B cell (primary cell): ENCODE measurements around the gene RNF224. TPM values are rescaled to one million over a fixed set of nuclear protein-coding genes. Genes with fewer than 3 reads are reported as not detected.

ENCODE experiments used
- ATAC-seq: fragments of 200-7000 bp; cut with Tn5 transposase; one replicate; pipeline ENCODE4 v1.10.0; 2021; ENCODE audit warnings: low read depth, mild to moderate bottlenecking, moderate number of reproducible peaks, moderate library complexity
- CTCF ChIA-PET: fragments of 350-600 bp; sonication (Branson Sonifier 250); formaldehyde crosslinking; loops from one replicate; lab custom pipeline; 2021; ENCODE audit warnings: antibody characterized with exemption, inconsistent platforms; lab: Charles Lee
- POLR2A ChIA-PET: fragments of 350-600 bp; sonication (Branson Sonifier 250); formaldehyde crosslinking; loops from one replicate; lab custom pipeline; 2021; ENCODE audit warnings: antibody characterized with exemption; lab: Charles Lee
- DNase-seq: peaks from one replicate; pipeline ENCODE4 v3.0.0; 2013
- H2AFZ ChIP-seq: 2 replicates; pipeline ENCODE4 v1.6.1; 2012; ENCODE audit warnings: mild to moderate bottlenecking, low read depth, low read length; ENCODE audit not compliant: insufficient read depth, poor library complexity, severe bottlenecking
- H3K27ac ChIP-seq, 2 donors: 1 replicate in 1 of 2; 2 replicates in 1 of 2; pipeline ENCODE4 v1.5.1; 2012 to 2013; ENCODE audit warnings: low read length in 2 of 2, mild to moderate bottlenecking in 2 of 2, moderate library complexity in 1 of 2
- H3K27me3 ChIP-seq, 4 experiments: fragments of 200-600 bp in 1 of 4; sonication (generic) in 1 of 4; replicated peaks in 1 of 4; 1 replicate in 2 of 4; 2 replicates in 2 of 4; pipeline versions ENCODE4 v1.6.1 to v1.7.0; 2013 to 2016; ENCODE audit warnings: low read length in 3 of 4, mild to moderate bottlenecking in 2 of 4, mixed read lengths in 1 of 4, moderate library complexity in 1 of 4; ENCODE audit not compliant: insufficient read depth in 4 of 4, control insufficient read depth in 3 of 4; ENCODE audit errors: control extremely low read depth in 1 of 4
- H3K36me3 ChIP-seq, 2 experiments: replicated peaks in 1 of 2; 1 replicate in 1 of 2; 2 replicates in 1 of 2; pipeline versions ENCODE4 v1.6.1 to v1.7.1; 2013; ENCODE audit warnings: low read length in 1 of 2; ENCODE audit not compliant: insufficient read depth in 2 of 2, control insufficient read depth in 1 of 2; ENCODE audit errors: control extremely low read depth in 1 of 2, extremely low read depth in 1 of 2
- H3K4me1 ChIP-seq, 2 donors: fragments of 200-600 bp in 1 of 2; sonication (generic) in 1 of 2; 1 replicate in 1 of 2; 2 replicates in 1 of 2; pipeline versions ENCODE4 v1.5.1 to v1.6.1; 2013 to 2017; ENCODE audit warnings: low read length in 2 of 2; ENCODE audit not compliant: control insufficient read depth in 2 of 2, insufficient read depth in 2 of 2
- H3K4me2 ChIP-seq: replicated peaks from 2 replicates; pipeline ENCODE3; 2012; ENCODE audit warnings: mild to moderate bottlenecking, low read depth, low read length; ENCODE audit not compliant: poor library complexity, severe bottlenecking
- H3K4me3 ChIP-seq, 5 experiments: fragments of 200-600 bp in 1 of 5; sonication (generic) in 1 of 5; 1 replicate in 3 of 5; 2 replicates in 2 of 5; pipeline versions ENCODE4 v1.5.1 to v1.7.0; 2011 to 2016; ENCODE audit warnings: low read length in 4 of 5, mild to moderate bottlenecking in 4 of 5, low read depth in 2 of 5, control low read depth in 1 of 5, moderate library complexity in 1 of 5; ENCODE audit not compliant: insufficient read depth in 1 of 5; ENCODE audit errors: control extremely low read depth in 1 of 5, extremely low read depth in 1 of 5
- H3K79me2 ChIP-seq: fragments of 200-600 bp; sonication (generic); one replicate; pipeline ENCODE4 v1.6.0; 2016; ENCODE audit warnings: low read length; ENCODE audit not compliant: control insufficient read depth, insufficient read depth
- H3K9ac ChIP-seq: fragments of 200-600 bp; sonication (generic); 2 replicates; pipeline ENCODE4 v1.6.1; 2017; ENCODE audit warnings: mild to moderate bottlenecking, low read length, moderate library complexity
- H3K9me3 ChIP-seq, 3 donors: one replicate each; pipeline versions ENCODE4 v1.6.1 to v1.7.1; 2013; ENCODE audit warnings: low read length in 2 of 3; ENCODE audit not compliant: control insufficient read depth in 2 of 3, insufficient read depth in 1 of 3; ENCODE audit errors: control extremely low read depth in 1 of 3
- H4K20me1 ChIP-seq: 2 replicates; pipeline ENCODE4 v1.6.0; 2012; ENCODE audit warnings: mild to moderate bottlenecking, low read length; ENCODE audit not compliant: insufficient read depth, control insufficient read depth, poor library complexity, severe bottlenecking
- H3K27ac Mint-ChIP-seq: one replicate; pipeline ENCODE4 v1.8.0; 2021; ENCODE audit warnings: mixed read lengths
- H3K27me3 Mint-ChIP-seq: one replicate; pipeline ENCODE4 v1.8.0; 2021; ENCODE audit warnings: mixed read lengths
- H3K4me1 Mint-ChIP-seq: one replicate; pipeline ENCODE4 v1.8.0; 2021; ENCODE audit warnings: mixed read lengths
- H3K4me3 Mint-ChIP-seq: one replicate; pipeline ENCODE4 v1.8.0; 2021; ENCODE audit warnings: mixed read lengths
- H3K9me3 Mint-ChIP-seq: one replicate; pipeline ENCODE4 v1.8.0; 2022; ENCODE audit warnings: mixed read lengths; ENCODE audit not compliant: insufficient read depth
- EZH2 ChIP-seq: IDR thresholded peaks from 2 replicates; pipeline ENCODE4 v1.6.1; 2012; ENCODE audit warnings: borderline replicate concordance, low read depth, mild to moderate bottlenecking, moderate library complexity, low read length; ENCODE audit not compliant: insufficient read depth, poor library complexity, severe bottlenecking
- WGBS: methylation state at CpG from one replicate; pipeline ENCODE4 v1.1.5; 2013; ENCODE audit warnings: missing lambda C conversion rate; ENCODE audit not compliant: insufficient coverage; 5-methylcytosine and 5-hydroxymethylcytosine counted together
- intact Hi-C: fragments of 100-400 bp; cut with micrococcal nuclease; formaldehyde crosslinking; loops from one replicate; pipeline ENCODE4 v1.10.0; 2022
- polyA plus RNA-seq: library from polyadenylated mRNA; depleted of rRNA; stranded (reverse); fragments of >200 nt; gene quantifications from 2 replicates; pipeline ENCODE4 v1.2.3, GENCODE V29; 2012
- total RNA-seq, 2 donors: library from RNA; stranded (reverse); fragments of 120-200 nt in 1 of 2; gene quantifications; 1 replicate in 1 of 2; 2 replicates in 1 of 2; pipeline versions ENCODE4 v1.2.3 to v1.2.4, GENCODE V29; 2013 to 2022
- TF ChIP-seq, protein P1 (sequence below): fragments of 200-600 bp; IDR thresholded peaks from one replicate; pipeline ENCODE4 v1.8.0; 2022; ENCODE audit warnings: antibody characterized with exemption, mild to moderate bottlenecking

RNF224 gene
- total and polyA plus RNA-seq, 2 donors (not counting 1 experiment from before 2014, with no cell fraction given), result not detected

DNA sequence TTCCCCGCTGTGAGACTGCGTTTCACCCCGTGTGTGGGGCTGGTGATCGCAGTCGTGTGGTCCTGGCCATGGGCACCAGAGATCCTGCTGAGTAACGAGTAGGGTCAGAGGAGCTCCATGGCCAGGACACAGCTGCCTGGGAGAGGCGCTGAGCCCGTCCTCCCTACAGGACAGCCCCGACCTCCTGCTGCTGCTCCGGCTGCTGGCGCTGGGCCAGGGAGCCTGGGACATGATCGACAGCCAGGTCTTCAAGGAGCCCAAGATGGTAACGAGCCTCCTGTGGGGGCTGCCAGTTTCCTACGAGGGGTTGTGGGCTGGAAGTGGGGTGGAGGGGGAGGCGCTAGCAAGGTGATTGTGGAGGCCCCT lies 38.8 kb downstream of the RNF224 start:
- H4K20me1 ChIP-seq, result peaks cover 33% of the 10 kb centered on the region
- Mint-ChIP-seq H3K4me3 (no peak overlapping the region), H3K27ac (no peak overlapping the region), H3K9me3 (no peaks in the 10 kb centered on the region), H3K27me3 (no peaks in the 10 kb centered on the region), H3K4me1 (peaks cover 25% of the 10 kb centered on the region)
- no peak for ATAC-seq
- CTCF ChIA-PET, result interaction anchor here (0.6 kb wide), 1 partner anchor 18 kb away, joined by 3 read pairs; no protein-coding TSS in a partner anchor
- no peaks in the 10 kb centered on the region for H3K9me3 ChIP-seq
- peaks cover 11 to 44% of the 10 kb centered on the region in 2 donors for H3K4me1 ChIP-seq
- H3K36me3 ChIP-seq, result peaks cover 0 to 30% of the 10 kb centered on the region in 2 experiments
- no peak for DNase-seq
- no peak overlapping the region for H3K4me3 ChIP-seq
- H3K79me2 ChIP-seq, result peaks cover 17% of the 10 kb centered on the region
- H2AFZ ChIP-seq, result no peak overlapping the region
- no peaks in the 10 kb centered on the region for H3K27me3 ChIP-seq
- TF ChIP-seq, protein P1, sequence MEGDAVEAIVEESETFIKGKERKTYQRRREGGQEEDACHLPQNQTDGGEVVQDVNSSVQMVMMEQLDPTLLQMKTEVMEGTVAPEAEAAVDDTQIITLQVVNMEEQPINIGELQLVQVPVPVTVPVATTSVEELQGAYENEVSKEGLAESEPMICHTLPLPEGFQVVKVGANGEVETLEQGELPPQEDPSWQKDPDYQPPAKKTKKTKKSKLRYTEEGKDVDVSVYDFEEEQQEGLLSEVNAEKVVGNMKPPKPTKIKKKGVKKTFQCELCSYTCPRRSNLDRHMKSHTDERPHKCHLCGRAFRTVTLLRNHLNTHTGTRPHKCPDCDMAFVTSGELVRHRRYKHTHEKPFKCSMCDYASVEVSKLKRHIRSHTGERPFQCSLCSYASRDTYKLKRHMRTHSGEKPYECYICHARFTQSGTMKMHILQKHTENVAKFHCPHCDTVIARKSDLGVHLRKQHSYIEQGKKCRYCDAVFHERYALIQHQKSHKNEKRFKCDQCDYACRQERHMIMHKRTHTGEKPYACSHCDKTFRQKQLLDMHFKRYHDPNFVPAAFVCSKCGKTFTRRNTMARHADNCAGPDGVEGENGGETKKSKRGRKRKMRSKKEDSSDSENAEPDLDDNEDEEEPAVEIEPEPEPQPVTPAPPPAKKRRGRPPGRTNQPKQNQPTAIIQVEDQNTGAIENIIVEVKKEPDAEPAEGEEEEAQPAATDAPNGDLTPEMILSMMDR, result no peak
- TF ChIP-seq EZH2, result no peak
- no peak overlapping the region for H3K4me2 ChIP-seq
- POLR2A ChIA-PET, result interaction anchor here (0.6 to 1.1 kb wide), 3 partner anchors 9 to 502 kb away, joined by 3 to 6 read pairs (median 6); partner anchors contain the start of gene MAN1B1
- H3K9ac ChIP-seq, result no peak overlapping the region
- WGBS, result 96% methylated on average over 15 of the region's 15 CpGs
- H3K27ac ChIP-seq, result no peak overlapping the region
- intact Hi-C loops, result no loop called here

DNA sequence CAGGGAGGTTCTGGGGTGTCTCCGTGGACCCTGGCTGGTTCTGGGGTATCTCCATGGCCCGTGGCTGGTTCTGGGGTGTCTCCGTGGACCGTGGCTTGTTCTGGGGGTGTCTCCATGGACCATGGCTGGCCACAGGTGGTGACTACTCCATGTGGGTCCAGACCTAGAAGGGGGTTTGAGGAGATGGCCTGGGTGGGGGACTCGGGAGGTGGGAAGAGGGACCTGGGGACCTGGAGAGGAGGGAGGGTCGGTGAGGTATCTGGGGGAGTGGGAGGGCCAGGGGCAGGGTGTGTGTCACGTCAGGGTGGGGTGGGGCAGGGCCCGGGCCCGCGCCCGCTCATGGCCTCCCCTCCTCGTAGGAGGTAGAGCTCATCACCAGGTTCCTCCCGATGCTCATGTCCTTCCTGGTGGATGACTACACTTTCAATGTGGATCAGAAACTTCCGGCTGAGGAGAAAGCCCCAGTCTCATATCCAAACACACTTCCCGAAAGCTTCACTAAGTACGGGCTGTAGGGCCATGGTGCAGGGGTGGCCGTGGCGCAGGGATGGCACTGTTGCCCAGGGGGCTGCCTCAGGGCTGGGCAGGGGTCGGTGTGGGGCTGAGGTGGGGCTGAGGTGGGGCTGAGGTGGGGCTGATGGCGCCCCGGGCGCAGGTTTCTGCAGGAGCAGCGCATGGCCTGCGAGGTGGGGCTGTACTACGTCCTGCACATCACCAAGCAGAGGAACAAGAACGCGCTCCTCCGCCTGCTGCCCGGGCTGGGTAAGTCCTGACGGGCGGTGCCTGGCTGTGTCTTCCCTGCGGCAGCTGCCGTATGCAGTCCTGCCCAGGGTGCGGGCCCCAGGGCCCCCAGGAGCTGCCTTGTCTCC lies 39.5 kb downstream of the RNF224 start:
- no peaks in the 10 kb centered on the region for H3K27me3 ChIP-seq
- POLR2A ChIA-PET, result interaction anchor here (0.6 to 1.1 kb wide), 6 partner anchors 9 to 502 kb away, joined by 3 to 11 read pairs (median 6); partner anchors contain the start of gene MAN1B1
- CTCF ChIA-PET, result interaction anchor here (0.6 to 1.5 kb wide), 3 partner anchors 19 to 30 kb away, joined by 3 to 5 read pairs (median 4); no protein-coding TSS in a partner anchor
- H2AFZ ChIP-seq, result no peak overlapping the region
- Mint-ChIP-seq H3K9me3 (no peaks in the 10 kb centered on the region), H3K27me3 (no peaks in the 10 kb centered on the region), H3K4me3 (no peak overlapping the region), H3K27ac (no peak overlapping the region), H3K4me1 (peaks cover 29% of the 10 kb centered on the region)
- no peak overlapping the region for H3K4me3 ChIP-seq
- peaks cover 33% of the 10 kb centered on the region for H4K20me1 ChIP-seq
- peaks cover 23% of the 10 kb centered on the region for H3K79me2 ChIP-seq
- ATAC-seq (no peak), DNase-seq (no peak)
- intact Hi-C loops, result no loop called here
- H3K9me3 ChIP-seq, result no peaks in the 10 kb centered on the region
- H3K36me3 ChIP-seq, result peaks cover 0 to 28% of the 10 kb centered on the region in 2 experiments
- no peak overlapping the region for H3K4me2 ChIP-seq
- H3K9ac ChIP-seq, result no peak overlapping the region
- 94% methylated on average over 26 of the region's 34 CpGs for WGBS
- H3K4me1 ChIP-seq, result peaks cover 11 to 48% of the 10 kb centered on the region in 2 donors
- no peak for TF ChIP-seq EZH2
- TF ChIP-seq, protein P1, result no peak
- no peak overlapping the region for H3K27ac ChIP-seq
